HFF-Myc (cell line): ENCODE results near the gene PCDHGA7.
"Not testable (repeated sequence)": the region's sequence is repeated elsewhere in the genome, so short reads cannot be mapped to it uniquely, and the experiment has no call there.

ENCODE experiments used
- DNase-seq: peaks from one replicate; pipeline ENCODE4 v3.0.0-alpha.2; 2011; ENCODE audit warnings: low read depth; ENCODE audit errors: extremely low read depth
- H3K4me3 ChIP-seq: replicated peaks from 2 replicates; pipeline ENCODE4 v1.5.1; 2011; ENCODE audit warnings: low read depth, mild to moderate bottlenecking, control low read depth, low read length
- CTCF ChIP-seq: IDR thresholded peaks from 2 replicates; pipeline ENCODE4 v1.5.1; 2012; ENCODE audit warnings: mild to moderate bottlenecking, low read depth, low read length, control low read depth; ENCODE audit errors: missing control alignments

PCDHGA7 gene

GRCh38 chr5:141430332-141431113, 48.0 kb downstream of the PCDHGA7 start, which contains the start of gene PCDHGA12:
Gene PCDHGA12, plus strand, starts transcription at chr5:141430507. Its CDS starts 253 bp downstream, at chr5:141430760.
- peak within 1 kb of the TSS; percentile 26 for H3K4me3 ChIP-seq
- peak; percentile 49 for TF ChIP-seq CTCF
- peak; percentile 65 for DNase-seq

GRCh38 chr5:141431286-141431685, 48.7 kb downstream of the PCDHGA7 start:
- DNase-seq = no peak
- no peak for TF ChIP-seq CTCF
- H3K4me3 ChIP-seq = peak overlapping the region; percentile 26

GRCh38 chr5:141432308-141432707, 49.8 kb downstream of the PCDHGA7 start:
- not testable (repeated sequence) for DNase-seq, H3K4me3 ChIP-seq

GRCh38 chr5:141432726-141433125, 50.2 kb downstream of the PCDHGA7 start:
- not testable (repeated sequence) for H3K4me3 ChIP-seq, DNase-seq

- H3K4me3 ChIP-seq = no peak overlapping the region
- no peak for DNase-seq
- TF ChIP-seq CTCF = no peak
These were observed 51.5 kb downstream of the PCDHGA7 start for GRCh38 chr5:141434006-141434405.
